ENCODE measurements around the gene EBNA1BP2. TPM values are rescaled to one million over a fixed set of nuclear protein-coding genes. Genes with fewer than 3 reads are reported as not detected.
"Not testable (repeated sequence)": the region's sequence is repeated elsewhere in the genome, so short reads cannot be mapped to it uniquely, and the experiment has no call there.

Gene EBNA1BP2
- total RNA-seq, 1 donor from 2014 or later = 26.7 TPM

GRCh38 chr1:43177691-43178090, 5.6 kb upstream of the EBNA1BP2 start:
- intact Hi-C loops (cut with DNase I) = no loop called here
- DNase-seq (ENCODE audit: low spot score) = no peak

- intact Hi-C loops (cut with DNase I) = no loop called here
Measured at GRCh38 chr1:43174873-43175272, 2.8 kb upstream of the EBNA1BP2 start.

GRCh38 chr1:43172527-43172972, 460 bp upstream of the EBNA1BP2 start:
- DNase-seq (ENCODE audit: low spot score) = peak; percentile 93
- intact Hi-C loops (cut with DNase I) = no loop called here

More at GRCh38 chr1:43174873-43175272, 2.8 kb upstream of the EBNA1BP2 start:
- no peak for DNase-seq (ENCODE audit: low spot score)

- intact Hi-C loops (cut with DNase I) = no loop called here
- DNase-seq (ENCODE audit: low spot score) = no peak
Measured at GRCh38 chr1:43171312-43171875, 696 bp downstream of the EBNA1BP2 start.

GRCh38 chr1:43165765-43166164, 6.3 kb downstream of the EBNA1BP2 start:
- intact Hi-C loops (cut with DNase I) = no loop called here
- DNase-seq (ENCODE audit: low spot score) = no peak

- DNase-seq (ENCODE audit: low spot score) = no peak
- intact Hi-C loops (cut with DNase I) = no loop called here
Measured at GRCh38 chr1:43165162-43165561, 6.9 kb downstream of the EBNA1BP2 start.

GRCh38 chr1:43156026-43156425, 16.1 kb downstream of the EBNA1BP2 start:
- no peak for DNase-seq (ENCODE audit: low spot score)
- intact Hi-C loops (cut with DNase I) = no loop called here

- intact Hi-C loops (cut with DNase I) = no loop called here
- DNase-seq (ENCODE audit: low spot score) = no peak
Measured at GRCh38 chr1:43153443-43153842, 18.6 kb downstream of the EBNA1BP2 start.

- intact Hi-C loops (cut with DNase I) = no loop called here
- no peak for DNase-seq (ENCODE audit: low spot score)
Measured at GRCh38 chr1:43152866-43153265, 19.2 kb downstream of the EBNA1BP2 start.

- intact Hi-C loops (cut with DNase I) = no loop called here
Measured at GRCh38 chr1:43149889-43150288, 22.2 kb downstream of the EBNA1BP2 start.

GRCh38 chr1:43147625-43148327, 24.3 kb downstream of the EBNA1BP2 start:
- intact Hi-C loops (cut with DNase I) = no loop called here
- DNase-seq (ENCODE audit: low spot score) = peak; percentile 86

More at GRCh38 chr1:43149889-43150288, 22.2 kb downstream of the EBNA1BP2 start:
- no peak for DNase-seq (ENCODE audit: low spot score)

GRCh38 chr1:43144237-43144636, 27.9 kb downstream of the EBNA1BP2 start:
- DNase-seq (ENCODE audit: low spot score) = no peak
- intact Hi-C loops (cut with DNase I) = no loop called here

- no peak for DNase-seq (ENCODE audit: low spot score)
- intact Hi-C loops (cut with DNase I) = no loop called here
Measured at GRCh38 chr1:43143441-43143888, 28.6 kb downstream of the EBNA1BP2 start.

- intact Hi-C loops (cut with DNase I) = no loop called here
- DNase-seq (ENCODE audit: low spot score) = no peak
Measured at GRCh38 chr1:43140583-43140982, 31.5 kb downstream of the EBNA1BP2 start.

- DNase-seq (ENCODE audit: low spot score) = no peak
- intact Hi-C loops (cut with DNase I) = no loop called here
Measured at GRCh38 chr1:43140010-43140409, 32.1 kb downstream of the EBNA1BP2 start.

- intact Hi-C loops (cut with DNase I); DNase-seq (ENCODE audit: low spot score): not testable (repeated sequence)
Measured at GRCh38 chr1:43139295-43139694, 32.8 kb downstream of the EBNA1BP2 start.

GRCh38 chr1:43137445-43138052, 34.5 kb downstream of the EBNA1BP2 start:
- DNase-seq (ENCODE audit: low spot score) = no peak
- intact Hi-C loops (cut with DNase I) = no loop called here

GRCh38 chr1:43135857-43136781, 36.0 kb downstream of the EBNA1BP2 start:
- intact Hi-C loops (cut with DNase I) = no loop called here

GRCh38 chr1:43134640-43135039, 37.5 kb downstream of the EBNA1BP2 start:
- DNase-seq (ENCODE audit: low spot score) = no peak
- intact Hi-C loops (cut with DNase I) = no loop called here

More at GRCh38 chr1:43135857-43136781, 36.0 kb downstream of the EBNA1BP2 start:
- DNase-seq (ENCODE audit: low spot score) = no peak

GRCh38 chr1:43134068-43134467, 38.0 kb downstream of the EBNA1BP2 start:
- intact Hi-C loops (cut with DNase I) = no loop called here
- DNase-seq (ENCODE audit: low spot score) = no peak

Measured in cardiac septum (tissue), 1 donor.